HUDEP-2 (cell line): Measurements from ENCODE around the gene TTLL10.

Experiments
- DNase-seq, 76 experiments: peaks; one replicate each; lab custom pipeline; 2025; ENCODE audit not compliant: unreplicated experiment in 76 of 76; lab: John Stamatoyannopoulos, UW

Gene TTLL10

GRCh38 chr1:1217621-1218523 is 44.2 kb downstream of the TTLL10 start:
- no peak for DNase-seq

GRCh38 chr1:1218524-1219200 is 45.0 kb downstream of the TTLL10 start:
- peak in 1 of 76 experiments; percentile 4 for DNase-seq

DNA sequence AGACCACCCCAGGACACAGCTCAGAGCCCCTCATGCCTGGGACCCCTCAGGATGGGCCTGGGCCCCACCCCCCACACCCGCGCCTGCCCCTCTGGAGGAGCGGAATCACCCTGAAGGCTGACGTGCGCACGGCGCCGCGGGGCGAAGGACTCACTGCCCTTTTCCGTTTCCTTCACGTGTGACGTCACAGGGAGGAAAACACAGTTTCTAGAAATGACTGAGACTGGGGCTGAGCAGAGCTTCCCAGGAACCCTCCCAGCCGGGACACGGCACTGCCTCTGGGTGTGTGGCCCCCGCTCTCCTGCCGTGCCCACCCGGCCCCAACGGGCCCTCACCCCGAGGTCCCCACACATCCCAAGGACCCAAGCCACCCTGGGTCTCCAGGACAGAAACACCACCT is 45.7 kb downstream of the TTLL10 start:
- DNase-seq = no peak

DNA sequence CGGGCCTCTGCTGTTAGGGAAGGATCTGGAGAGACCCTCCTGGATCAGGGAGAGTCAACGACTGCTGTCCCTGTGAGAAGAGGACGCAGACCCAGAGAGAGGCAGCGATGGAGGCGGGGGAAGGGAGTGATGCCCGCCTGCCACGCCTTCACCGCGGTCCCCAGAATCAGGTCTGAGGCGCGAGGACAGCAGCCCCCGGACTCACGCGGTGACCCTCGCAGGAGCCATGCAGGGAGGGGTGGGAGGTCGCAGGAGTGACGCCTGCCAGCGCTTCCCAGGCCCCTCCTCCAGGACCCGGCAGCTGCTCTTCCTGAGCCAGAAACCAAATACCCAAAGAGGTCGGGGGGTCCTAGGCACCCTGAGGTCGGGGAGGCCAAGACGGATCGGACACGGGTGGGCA is 46.5 kb downstream of the TTLL10 start:
- DNase-seq = no peak

DNA sequence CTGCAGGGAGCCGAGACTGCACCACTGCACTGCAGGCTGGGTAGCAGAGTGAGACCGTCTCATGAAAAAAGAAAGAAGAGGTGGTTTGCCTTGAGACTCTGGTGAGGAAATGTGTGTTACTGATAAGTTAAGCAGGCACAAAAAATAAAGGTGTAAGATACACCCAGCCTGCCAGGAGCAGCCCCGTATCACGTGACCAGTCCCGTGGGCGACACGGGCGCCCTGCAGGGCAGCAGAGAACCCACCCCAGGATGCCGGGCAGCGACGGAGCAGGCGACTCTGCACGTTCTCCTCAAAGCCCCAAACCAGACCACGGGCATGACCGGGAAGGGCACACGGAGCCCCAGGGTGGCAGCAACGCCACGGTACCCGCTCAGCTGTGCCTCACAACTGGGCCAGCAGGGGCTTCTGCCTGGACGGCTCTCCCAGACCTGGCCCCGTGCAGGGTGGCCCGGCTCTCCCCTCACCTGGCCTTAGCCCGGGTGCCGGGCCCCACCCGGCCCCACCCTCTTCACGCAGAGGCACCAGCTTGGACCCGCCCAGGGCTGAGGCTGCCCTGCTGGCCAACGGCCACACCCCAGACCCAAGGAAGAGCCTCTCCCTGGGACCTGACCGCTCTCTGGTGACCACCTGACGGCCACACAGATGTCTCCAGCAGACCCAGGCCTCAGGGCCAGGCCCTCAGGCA is 48.4 kb downstream of the TTLL10 start:
- peak in 1 of 76 experiments; percentile 10 for DNase-seq

- DNase-seq = no peak
Measured at GRCh38 chr1:1222575-1223225, 49.0 kb downstream of the TTLL10 start.

- DNase-seq = no peak
Measured at GRCh38 chr1:1223321-1223720, 49.6 kb downstream of the TTLL10 start.

GRCh38 chr1:1223891-1224290 is 50.2 kb downstream of the TTLL10 start:
- no peak for DNase-seq

GRCh38 chr1:1225238-1225845 is 51.7 kb downstream of the TTLL10 start:
- no peak for DNase-seq

DNA sequence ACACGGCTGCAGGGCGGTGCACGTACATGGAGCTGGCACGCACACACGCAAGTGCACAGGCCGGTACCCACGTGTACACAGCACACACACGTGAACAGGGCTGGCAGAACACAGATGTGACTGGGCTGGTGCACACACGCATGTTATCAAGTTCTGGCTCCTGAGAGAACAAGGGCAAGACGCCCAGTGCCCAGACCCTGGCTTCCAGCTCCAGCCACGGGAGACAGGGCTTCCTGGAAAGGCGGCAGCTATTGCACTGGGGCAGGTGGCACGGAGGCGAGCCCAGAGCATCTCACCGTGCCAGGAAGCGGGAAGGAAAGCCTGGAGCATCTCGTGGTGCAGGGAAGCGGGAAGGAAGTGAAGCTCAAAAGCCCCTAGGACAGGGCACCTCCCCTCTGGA is 52.2 kb downstream of the TTLL10 start:
- no peak for DNase-seq

- DNase-seq = no peak
Measured at GRCh38 chr1:1226566-1227362, 53.1 kb downstream of the TTLL10 start.

DNA sequence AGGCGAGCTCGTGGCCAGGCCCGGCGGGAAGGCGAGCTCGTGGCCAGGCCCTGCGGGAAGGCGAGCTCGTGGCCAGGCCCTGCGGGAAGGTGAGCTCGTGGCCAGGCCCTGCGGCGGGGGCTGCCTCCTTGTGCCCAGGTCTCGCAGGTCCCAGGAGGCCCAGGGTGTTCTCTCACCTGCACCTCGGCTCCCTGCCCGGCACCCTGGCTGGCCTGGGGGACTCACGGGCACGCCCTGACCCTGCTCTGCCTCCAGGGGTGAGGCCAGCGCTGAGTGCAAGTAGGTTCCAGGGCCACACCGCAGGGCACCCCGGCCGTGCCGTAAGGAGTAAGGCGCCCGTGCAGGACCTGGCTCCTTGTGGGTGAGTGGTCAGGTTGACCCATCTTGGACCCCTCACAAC is 53.7 kb downstream of the TTLL10 start:
- no peak for DNase-seq

DNA sequence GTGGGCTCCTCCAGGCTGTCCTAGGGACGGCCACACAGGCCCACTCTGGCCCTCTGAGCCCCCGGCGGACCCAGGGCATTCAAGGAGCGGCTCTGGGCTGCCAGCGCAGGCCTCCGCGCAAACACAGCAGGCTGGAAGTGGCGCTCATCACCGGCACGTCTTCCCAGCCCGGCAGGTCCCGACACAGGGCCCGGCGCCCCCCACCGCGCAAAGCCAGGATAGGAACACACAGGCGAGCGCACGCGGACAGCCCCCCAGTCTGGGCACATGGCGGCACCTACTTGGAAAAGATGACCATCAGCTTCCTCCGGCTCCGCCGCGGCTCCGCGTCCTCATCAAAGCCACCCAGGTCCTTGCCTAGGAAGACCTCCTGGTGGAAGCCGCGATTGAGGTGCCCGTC is 54.5 kb downstream of the TTLL10 start:
- DNase-seq = no peak

- DNase-seq = no peak
Measured at GRCh38 chr1:1228596-1229321, 55.1 kb downstream of the TTLL10 start.

- no peak for DNase-seq
Measured at GRCh38 chr1:1229770-1230169, 56.1 kb downstream of the TTLL10 start.

- peak in 34 of 76 experiments; percentile 5 to 57 (median 24) for DNase-seq
Measured at GRCh38 chr1:1230656-1231399, 57.1 kb downstream of the TTLL10 start.

- peak in 74 of 76 experiments; percentile 56 to 96 (median 91) for DNase-seq
Measured at GRCh38 chr1:1231400-1232207, 57.9 kb downstream of the TTLL10 start, which contains the start of gene SDF4. Gene SDF4 (minus strand): TSS chr1:1232001. CDS start chr1:1228772, 3,229 bp downstream.
